Stimulated activated CD4-positive, alpha-beta T cell treated with anti-CD3 and anti-CD28 coated beads, Interleukin-2, amount 100 ng/mL, for 4 hours (primary cell): ENCODE measurements around the gene MICAL3.

ENCODE experiments used
- DNase-seq: peaks from one replicate; pipeline ENCODE4 v3.0.0-alpha.2; 2020; ENCODE audit warnings: low read depth

Gene MICAL3

DNA sequence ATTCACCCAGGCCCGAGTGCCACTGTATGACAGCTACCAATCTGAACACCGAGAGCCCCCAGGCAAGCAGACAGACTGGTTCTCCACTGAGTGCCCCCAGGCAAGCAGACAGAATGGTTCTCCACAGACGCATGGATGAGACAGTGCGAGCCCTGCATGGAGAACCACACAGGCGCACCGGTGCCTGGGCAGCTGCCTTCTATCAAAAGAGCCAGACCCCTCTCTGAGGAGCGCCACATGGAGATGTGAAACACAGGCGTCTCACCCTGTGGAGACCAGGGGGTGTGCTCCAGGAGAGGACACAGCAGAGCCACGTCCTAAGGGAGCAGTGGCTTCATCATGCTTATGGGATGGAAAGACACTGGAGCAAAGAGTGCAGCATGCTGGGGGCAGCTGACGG, 155.6 kb downstream of the MICAL3 start:
- no peak for DNase-seq

GRCh38 chr22:17867160-17867785, 157.1 kb downstream of the MICAL3 start:
- no peak for DNase-seq

GRCh38 chr22:17866621-17867020, 157.7 kb downstream of the MICAL3 start:
- DNase-seq: no peak

DNA sequence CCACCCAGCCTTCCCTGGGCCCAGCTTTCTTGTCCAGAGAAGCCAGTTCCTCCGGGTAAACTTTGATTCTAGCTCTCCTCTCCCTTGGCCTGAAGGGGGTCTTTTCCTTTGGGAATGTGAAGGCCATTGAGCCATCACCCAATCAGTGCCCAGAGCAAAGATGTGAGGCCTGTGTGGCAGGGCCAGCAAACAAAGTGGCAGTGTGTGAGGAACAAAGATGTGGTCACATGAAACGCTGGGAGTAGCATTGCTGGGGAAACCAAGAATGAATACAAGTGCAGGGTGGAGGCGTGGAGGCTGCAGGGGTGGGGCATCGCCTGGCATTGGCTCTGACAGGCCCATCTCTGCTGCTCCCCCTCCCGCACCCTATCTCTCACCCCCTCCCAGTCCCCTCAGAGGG, 158.2 kb downstream of the MICAL3 start:
- DNase-seq: no peak

GRCh38 chr22:17865183-17866055, 158.9 kb downstream of the MICAL3 start:
- no peak for DNase-seq

DNA sequence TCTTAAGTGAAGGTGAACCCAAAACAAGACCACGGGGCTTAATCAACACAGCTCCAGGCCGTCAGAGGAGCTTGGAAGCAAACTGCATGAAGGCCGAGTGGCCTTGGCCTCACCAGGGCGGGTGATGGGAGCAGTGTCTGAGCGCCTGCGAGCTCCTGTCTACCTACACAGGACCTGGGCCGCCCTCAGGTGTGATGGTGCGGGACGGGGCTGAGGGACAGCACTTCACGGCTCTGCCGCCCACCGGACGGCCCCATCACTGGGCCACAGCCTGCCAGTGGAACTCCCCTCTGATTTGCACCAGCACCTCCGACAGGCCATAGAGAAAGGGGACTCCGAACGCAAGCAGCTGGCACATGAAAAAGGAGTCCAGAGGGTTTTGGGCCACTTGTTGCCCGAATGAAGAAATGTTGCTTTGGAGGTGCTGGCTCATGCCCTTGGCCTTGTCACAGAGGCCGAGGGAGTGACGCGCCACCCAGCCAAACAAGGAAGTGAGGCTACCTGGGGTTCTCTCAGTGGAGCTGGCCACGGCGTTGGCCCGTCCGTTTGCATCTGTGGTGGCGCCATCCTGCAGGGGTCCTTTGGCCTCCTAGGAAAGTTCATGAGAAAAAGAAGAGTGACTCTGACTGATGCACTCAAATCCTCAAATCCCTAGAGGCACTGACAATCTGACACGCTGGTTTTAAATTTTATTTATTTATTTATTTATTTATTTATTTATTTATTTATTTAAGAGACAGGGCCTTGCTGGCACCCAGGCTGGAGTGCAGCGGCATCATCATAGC, 159.8 kb downstream of the MICAL3 start:
- no peak for DNase-seq

GRCh38 chr22:17862646-17863181, 161.6 kb downstream of the MICAL3 start:
- no peak for DNase-seq

DNA sequence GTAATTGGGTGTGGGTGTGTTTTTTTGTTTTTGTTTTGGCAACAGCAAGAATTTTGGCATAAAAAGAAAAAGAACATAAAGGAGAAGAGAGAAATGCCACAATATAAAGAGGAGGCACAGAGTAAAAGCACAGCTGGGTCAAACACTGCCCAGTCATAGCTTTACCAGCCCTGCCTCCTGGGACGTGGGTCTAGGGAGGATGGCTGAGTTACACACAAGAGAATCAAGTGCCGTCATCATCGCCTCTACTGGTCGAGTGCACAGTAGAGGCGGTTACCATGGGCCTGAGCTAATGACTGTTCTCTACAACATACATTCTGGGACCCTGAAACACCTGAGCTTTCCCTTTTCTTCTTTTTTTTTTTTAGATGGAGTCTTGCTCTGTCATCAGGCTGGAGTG, 162.5 kb downstream of the MICAL3 start:
- DNase-seq: no peak

- no peak for DNase-seq
Observed at GRCh38 chr22:17860220-17860965, 164.0 kb downstream of the MICAL3 start.

GRCh38 chr22:17858033-17858432, 166.3 kb downstream of the MICAL3 start:
- DNase-seq: no peak

DNA sequence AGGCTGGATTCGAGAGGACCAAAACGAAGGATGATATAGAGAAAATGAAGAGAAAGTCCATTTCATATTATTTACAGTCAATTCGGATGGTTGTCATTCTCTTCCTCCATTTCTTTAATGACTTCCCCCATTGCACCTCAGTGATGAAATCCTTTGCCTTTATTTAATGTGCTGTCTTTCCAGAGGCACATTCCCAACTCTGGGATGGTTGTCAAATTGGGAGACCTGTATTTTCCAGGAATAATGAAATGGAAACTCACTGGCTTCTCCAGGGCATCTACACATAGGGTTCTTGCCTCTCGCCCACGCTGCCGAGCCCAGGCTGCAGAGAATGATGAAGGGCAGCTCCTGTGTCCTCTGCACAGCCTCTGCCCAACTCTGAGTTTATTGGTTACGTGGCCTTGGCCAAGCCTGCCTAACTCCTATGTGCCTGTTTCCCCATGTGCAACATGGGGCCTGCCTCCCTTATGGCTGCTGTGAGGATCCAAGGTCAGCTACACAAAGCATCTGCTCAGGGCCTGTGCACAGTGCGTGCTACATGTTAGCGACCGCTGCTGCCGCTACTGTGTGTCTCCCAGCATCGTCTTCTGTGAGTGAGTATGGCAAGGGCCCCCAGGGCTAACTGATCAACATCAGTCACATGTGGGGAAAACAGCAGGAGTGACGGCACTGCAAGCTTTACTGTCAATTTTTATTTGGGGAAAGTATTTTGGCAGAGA, 168.6 kb downstream of the MICAL3 start:
- DNase-seq: no peak

DNA sequence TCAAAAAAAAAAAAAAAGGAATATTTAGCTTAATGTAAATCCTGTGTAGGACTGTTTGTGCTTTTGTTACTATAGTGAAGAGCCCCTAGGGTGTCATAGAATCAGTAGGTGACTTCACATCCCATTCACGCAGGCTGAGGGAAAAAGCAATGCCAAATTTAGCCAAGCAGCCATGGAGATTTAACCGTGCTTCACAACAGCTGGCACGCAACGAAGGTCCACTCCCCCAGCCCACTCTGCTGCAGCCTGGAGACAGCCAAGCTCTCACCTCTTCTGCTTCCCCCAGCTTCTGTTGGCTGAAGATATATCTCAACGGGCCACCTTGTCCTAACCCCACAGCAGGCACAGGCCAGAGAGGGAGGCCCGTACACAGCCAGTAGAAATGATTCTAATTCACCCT, 171.3 kb downstream of the MICAL3 start:
- no peak for DNase-seq

DNA sequence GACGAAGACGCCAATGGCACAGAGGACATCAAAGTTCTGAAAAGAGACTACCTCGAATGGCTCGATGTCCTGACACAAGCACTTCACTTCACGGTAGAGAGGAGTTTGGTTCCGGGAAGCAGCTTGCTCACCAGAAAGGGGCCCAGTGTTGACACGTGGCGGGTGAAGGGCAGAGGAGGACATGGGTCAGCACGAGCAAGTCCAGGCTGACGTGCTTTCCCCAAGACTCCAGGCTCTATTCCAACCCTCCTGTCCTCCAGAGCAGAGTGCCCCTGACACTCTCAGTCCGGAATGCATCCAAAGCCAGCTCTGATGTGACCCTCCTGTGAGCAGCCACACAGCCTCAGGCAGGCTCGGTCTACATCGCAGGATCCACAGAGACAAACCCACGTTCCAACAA, 172.6 kb downstream of the MICAL3 start:
- DNase-seq: no peak

DNA sequence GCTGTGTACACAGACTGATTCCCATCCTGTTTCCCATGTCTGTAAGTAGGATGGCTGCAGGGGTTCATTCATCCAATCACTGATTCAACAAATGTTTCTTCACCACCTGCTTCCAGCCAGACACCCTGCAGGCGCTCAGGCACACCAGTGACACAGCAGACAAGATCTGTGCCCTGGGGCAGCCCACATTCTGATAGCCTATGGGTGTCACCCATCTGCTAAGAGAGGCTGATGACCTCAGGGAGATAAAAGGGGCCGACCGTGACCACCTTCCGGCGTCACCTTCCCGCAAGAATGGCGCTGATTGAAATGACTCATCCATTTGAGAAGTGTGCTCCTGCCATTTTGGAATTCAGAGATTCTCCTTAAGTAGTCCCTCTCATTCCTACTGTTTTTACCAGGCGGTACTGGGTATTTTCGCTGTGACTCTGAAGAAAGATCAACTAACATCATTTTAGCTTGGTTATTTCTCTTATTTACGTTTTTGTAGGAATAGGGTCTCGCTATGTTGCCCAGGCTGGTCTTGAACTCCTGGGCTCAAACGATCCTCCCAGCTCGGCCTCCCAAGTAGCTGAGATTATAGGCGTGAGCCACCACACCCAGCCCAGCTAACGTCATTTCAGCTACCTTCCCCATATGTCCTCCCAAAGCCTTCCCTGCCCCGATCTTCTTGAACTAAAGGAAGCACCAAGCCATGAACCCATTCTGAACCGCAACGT, 176.8 kb downstream of the MICAL3 start:
- no peak for DNase-seq

GRCh38 chr22:17846326-17846992, 177.9 kb downstream of the MICAL3 start:
- DNase-seq: no peak

- DNase-seq: no peak
Observed at GRCh38 chr22:17845790-17846189, 178.6 kb downstream of the MICAL3 start.

DNA sequence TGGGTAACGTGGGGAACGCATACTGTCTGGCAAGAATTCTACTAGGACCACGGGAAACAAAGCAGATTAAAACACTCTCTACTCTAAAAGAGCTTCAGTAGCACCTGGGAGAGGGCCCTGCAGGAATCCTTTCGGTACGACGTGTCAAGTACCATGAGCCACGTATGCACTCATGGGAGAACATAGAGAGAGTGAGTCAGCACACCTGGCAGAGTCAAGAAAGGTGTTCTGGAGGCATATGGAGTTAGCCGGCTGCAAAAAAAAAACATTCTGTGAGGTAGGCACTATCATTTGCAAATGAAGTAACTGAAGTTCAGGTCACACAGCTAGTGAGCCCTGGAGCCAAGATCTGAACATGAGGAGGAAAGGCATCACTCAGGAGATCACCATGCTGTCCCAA, 179.0 kb downstream of the MICAL3 start:
- no peak for DNase-seq

DNA sequence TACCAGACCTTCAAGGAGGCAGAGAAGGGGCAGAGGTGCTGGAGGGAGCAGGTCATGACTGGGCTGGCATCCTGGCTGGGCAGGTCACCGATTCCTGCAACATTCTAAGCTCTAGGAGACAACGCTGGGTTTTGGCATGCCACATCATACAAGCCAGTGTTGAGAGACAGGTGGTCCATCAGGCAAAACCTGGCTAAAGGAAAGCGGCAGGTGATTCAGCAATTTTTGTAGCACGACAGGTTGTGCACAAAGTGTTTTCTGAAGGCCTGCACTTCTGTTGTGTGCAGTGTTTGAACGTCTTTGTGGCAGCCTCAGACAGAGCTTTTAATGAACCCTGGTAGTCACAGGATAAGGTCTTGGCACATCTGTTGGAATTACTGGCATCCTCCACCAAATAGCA, 180.2 kb downstream of the MICAL3 start:
- no peak for DNase-seq

DNA sequence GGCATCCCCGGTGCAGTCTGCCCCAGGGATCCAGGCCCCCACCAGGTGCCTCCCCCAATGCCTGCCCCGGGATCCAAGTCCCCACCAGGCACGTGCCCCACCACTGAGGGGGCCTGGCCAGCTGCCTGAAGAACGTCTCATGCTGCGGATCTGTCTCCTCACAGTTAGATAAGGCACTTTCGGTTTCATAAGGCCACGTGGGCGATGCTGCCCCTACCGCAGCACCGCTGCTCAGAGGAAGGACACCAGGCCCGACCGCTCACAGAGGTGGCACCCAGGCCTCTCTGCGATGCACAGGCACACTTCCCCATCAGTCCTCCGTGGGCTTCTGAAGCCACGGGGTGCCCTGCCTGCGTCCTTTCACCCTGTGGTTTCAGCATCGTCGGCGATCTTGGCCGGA, 182.0 kb downstream of the MICAL3 start:
- peak; percentile 24 for DNase-seq

GRCh38 chr22:17841836-17842235, 182.5 kb downstream of the MICAL3 start:
- DNase-seq: no peak
